Fibroblast of lung (primary cell): ENCODE data around the gene RSPH10B.
"Not testable (repeated sequence)": the region's sequence is repeated elsewhere in the genome, so short reads cannot be mapped to it uniquely, and the experiment has no call there.

ENCODE experiments used
- CTCF ChIP-seq, 2 donors: IDR thresholded peaks in 1 of 2; conservative IDR thresholded peaks in 1 of 2; 1 replicate in 1 of 2; 2 replicates in 1 of 2; pipeline ENCODE4 v1.5.1; 2011 to 2012; ENCODE audit warnings: low read length in 2 of 2, control low read depth in 1 of 2, inconsistent platforms in 1 of 2, low read depth in 1 of 2, mild to moderate bottlenecking in 1 of 2
- EZH2 ChIP-seq: IDR thresholded peaks from 2 replicates; pipeline ENCODE4 v1.5.1; 2012; ENCODE audit warnings: low read length, control low read depth, mild to moderate bottlenecking; ENCODE audit errors: missing control alignments

DNA sequence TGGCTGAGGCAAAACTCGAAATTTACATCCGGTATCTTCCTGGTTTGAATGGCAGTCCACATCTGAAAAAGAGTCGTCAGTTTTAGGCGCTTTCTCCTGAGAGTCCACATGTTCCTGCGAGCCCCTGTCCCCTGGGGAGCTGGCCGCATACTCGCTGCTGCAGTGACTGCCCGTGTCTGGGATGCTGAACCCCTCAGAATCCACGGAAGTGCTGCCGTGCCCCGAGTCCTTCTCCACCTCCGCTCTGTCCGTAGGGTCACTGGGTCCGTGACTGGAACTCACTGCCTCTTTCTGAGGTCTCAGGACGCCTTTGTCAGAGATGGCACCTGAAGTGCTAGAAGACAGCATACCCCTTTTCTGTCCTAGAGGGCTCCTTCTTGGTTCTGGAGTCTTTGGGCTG is 16.6 kb upstream of the RSPH10B start:
- not testable (repeated sequence) for TF ChIP-seq CTCF (conservative IDR thresholded peaks at IDR 0.05 in 1 of 2, IDR thresholded peaks at IDR 0.05 in 1 of 2; ENCODE audit: low read depth in 1 of 2, low read length in 2 of 2); EZH2
